H1 (cell line): ENCODE results near the gene MAGI2. TPM values are rescaled to one million over a fixed set of nuclear protein-coding genes. Genes with fewer than 3 reads are reported as not detected.

Source experiments
- CTCF ChIA-PET: fragments of 300-600 bp; sonication (Branson Sonifier 250); formaldehyde crosslinking; loops from one replicate; lab custom pipeline; 2021; ENCODE audit not compliant: partially characterized antibody; lab: Charles Lee
- POLR2A ChIA-PET: fragments of 300-600 bp; sonication (Branson Sonifier 250); formaldehyde crosslinking; loops from one replicate; lab custom pipeline; 2021; ENCODE audit warnings: inconsistent platforms; ENCODE audit not compliant: partially characterized antibody; lab: Charles Lee
- DNase-seq, 2 experiments: peaks; one replicate each; pipeline versions ENCODE4 v3.0.0 to v3.0.0-alpha.2; 2010 to 2022; ENCODE audit warnings: low spot score in 2 of 2, low read depth in 1 of 2, mixed read lengths in 1 of 2
- FAIRE-seq: peaks from 2 replicates; lab custom pipeline; 2011; peaks lifted over from hg19 to GRCh38; lab: Jason Lieb, UNC
- H2AFZ ChIP-seq: 2 replicates; pipeline ENCODE4 v1.8.1; 2012; ENCODE audit warnings: low read length, inconsistent platforms
- H2AK5ac ChIP-seq: 2 replicates; pipeline ENCODE4 v1.6.1; 2013; ENCODE audit warnings: low read depth, low read length
- H2BK120ac ChIP-seq: replicated peaks from 2 replicates; pipeline ENCODE3; 2013; ENCODE audit warnings: low read depth, low read length, inconsistent platforms
- H2BK12ac ChIP-seq: 2 replicates; pipeline ENCODE4 v1.6.1; 2013; ENCODE audit warnings: low read depth, low read length
- H2BK15ac ChIP-seq: 2 replicates; pipeline ENCODE4 v1.6.1; 2013; ENCODE audit warnings: low read length
- H2BK20ac ChIP-seq: 2 replicates; pipeline ENCODE4 v1.6.1; 2013; ENCODE audit warnings: low read length
- H2BK5ac ChIP-seq: 2 replicates; pipeline ENCODE4 v1.6.1; 2013; ENCODE audit warnings: low read depth, low read length
- H3K14ac ChIP-seq: 2 replicates; pipeline ENCODE4 v1.6.1; 2013; ENCODE audit warnings: inconsistent platforms; ENCODE audit not compliant: insufficient read length
- H3K18ac ChIP-seq: 2 replicates; pipeline ENCODE4 v1.6.1; 2013; ENCODE audit warnings: low read length; ENCODE audit errors: extremely low read depth
- H3K23ac ChIP-seq: 2 replicates; pipeline ENCODE4 v1.6.1; 2013; ENCODE audit warnings: inconsistent platforms; ENCODE audit not compliant: insufficient read length
- H3K23me2 ChIP-seq: 2 replicates; pipeline ENCODE4 v1.6.1; 2013; ENCODE audit warnings: low read depth, low read length
- H3K27ac ChIP-seq: 2 replicates; pipeline ENCODE4 v1.6.1; 2011; ENCODE audit warnings: low read depth, low read length, inconsistent platforms
- H3K27me3 ChIP-seq, 4 experiments: replicated peaks in 1 of 4; 1 replicate in 1 of 4; 2 replicates in 3 of 4; pipeline versions ENCODE4 v1.6.1 to v1.8.1; 2011 to 2013; ENCODE audit warnings: low read length in 3 of 4, mild to moderate bottlenecking in 3 of 4, inconsistent platforms in 2 of 4, mixed read lengths in 2 of 4, moderate library complexity in 1 of 4; ENCODE audit not compliant: control insufficient read depth in 3 of 4, insufficient read depth in 3 of 4; ENCODE audit errors: extremely low read depth in 1 of 4
- H3K36me3 ChIP-seq, 4 experiments: 2 replicates each; pipeline versions ENCODE4 v1.6.1 to v1.8.1; 2011 to 2013; ENCODE audit warnings: mild to moderate bottlenecking in 4 of 4, low read length in 3 of 4, moderate library complexity in 2 of 4, control low read depth in 1 of 4, inconsistent platforms in 1 of 4; ENCODE audit not compliant: insufficient read depth in 4 of 4, control insufficient read depth in 2 of 4
- H3K4ac ChIP-seq: replicated peaks from 2 replicates; pipeline ENCODE3; 2013; ENCODE audit warnings: low read length, low read depth, mixed read lengths, inconsistent platforms; ENCODE audit not compliant: insufficient read length
- H3K4me1 ChIP-seq, 4 experiments: replicated peaks in 1 of 4; 1 replicate in 1 of 4; 2 replicates in 3 of 4; pipeline versions ENCODE4 v1.6.1 to v1.8.1; 2011 to 2013; ENCODE audit warnings: low read length in 3 of 4, inconsistent platforms in 2 of 4, mixed read lengths in 1 of 4; ENCODE audit not compliant: insufficient read depth in 4 of 4, control insufficient read depth in 3 of 4
- H3K4me2 ChIP-seq, 2 experiments: 2 replicates each; pipeline versions ENCODE4 v1.6.1 to v1.8.1; 2011 to 2013; ENCODE audit warnings: low read depth in 2 of 2, low read length in 2 of 2, control low read depth in 1 of 2, inconsistent platforms in 1 of 2, mild to moderate bottlenecking in 1 of 2; ENCODE audit not compliant: insufficient read depth in 1 of 2
- H3K4me3 ChIP-seq, 4 experiments: fragments of 200-600, 300-600 bp in 1 of 4; sonication (generic), shearing (Covaris generic), sonication (Bioruptor Twin) in 1 of 4; 2 replicates each; pipeline versions ENCODE4 v1.5.1 to v1.8.1; 2011 to 2016; ENCODE audit warnings: low read length in 4 of 4, low read depth in 3 of 4, control low read depth in 2 of 4, inconsistent platforms in 2 of 4, mild to moderate bottlenecking in 2 of 4, mixed read lengths in 1 of 4, moderate library complexity in 1 of 4; ENCODE audit not compliant: insufficient read depth in 2 of 4; ENCODE audit errors: extremely low read depth in 1 of 4
- H3K56ac ChIP-seq: replicated peaks from 2 replicates; pipeline ENCODE3; 2013; ENCODE audit warnings: low read depth, mild to moderate bottlenecking, mixed read lengths, low read length, inconsistent platforms; ENCODE audit not compliant: insufficient read length
- H3K79me1 ChIP-seq: 2 replicates; pipeline ENCODE4 v1.6.1; 2013; ENCODE audit warnings: low read depth, low read length, control low read depth
- H3K79me2 ChIP-seq, 2 experiments: 2 replicates each; pipeline versions ENCODE4 v1.6.1 to v1.8.1; 2012 to 2013; ENCODE audit warnings: low read length in 2 of 2, mild to moderate bottlenecking in 2 of 2, inconsistent platforms in 1 of 2; ENCODE audit not compliant: insufficient read depth in 2 of 2, control insufficient read depth in 1 of 2
- H3K9ac ChIP-seq, 4 experiments: replicated peaks in 1 of 4; 1 replicate in 1 of 4; 2 replicates in 3 of 4; pipeline versions ENCODE4 v1.6.1 to v1.8.1; 2011 to 2013; ENCODE audit warnings: low read depth in 3 of 4, low read length in 3 of 4, control low read depth in 2 of 4, mild to moderate bottlenecking in 2 of 4, moderate library complexity in 2 of 4, inconsistent platforms in 1 of 4; ENCODE audit errors: extremely low read depth in 1 of 4
- H3K9me3 ChIP-seq, 2 experiments: 2 replicates each; pipeline versions ENCODE4 v1.6.1 to v1.8.1; 2012 to 2013; ENCODE audit warnings: mild to moderate bottlenecking in 2 of 2, moderate library complexity in 2 of 2, control low read depth in 1 of 2, inconsistent platforms in 1 of 2, low read depth in 1 of 2, low read length in 1 of 2, mixed read lengths in 1 of 2; ENCODE audit not compliant: insufficient read depth in 2 of 2
- H4K20me1 ChIP-seq, 2 experiments: replicated peaks in 1 of 2; 2 replicates each; pipeline versions ENCODE3 to v1.8.1; 2011 to 2013; ENCODE audit warnings: inconsistent platforms in 2 of 2, low read length in 2 of 2, mild to moderate bottlenecking in 1 of 2; ENCODE audit not compliant: insufficient read depth in 2 of 2, control insufficient read depth in 1 of 2
- H4K5ac ChIP-seq: 2 replicates; pipeline ENCODE4 v1.6.1; 2013; ENCODE audit warnings: low read length, low read depth, mixed read lengths, inconsistent platforms; ENCODE audit not compliant: insufficient read length
- H4K8ac ChIP-seq: 2 replicates; pipeline ENCODE4 v1.8.0; 2013; ENCODE audit warnings: mild to moderate bottlenecking, moderate library complexity, low read length, inconsistent platforms; ENCODE audit not compliant: insufficient read depth; ENCODE audit errors: extremely low read depth
- H4K91ac ChIP-seq: replicated peaks from 2 replicates; pipeline ENCODE3; 2013; ENCODE audit warnings: low read length, mixed read lengths, inconsistent platforms; ENCODE audit not compliant: insufficient read length
- BCL11A ChIP-seq, 2 experiments: IDR thresholded peaks; one replicate each; pipeline ENCODE4 v1.6.1; 2011; ENCODE audit warnings: low read depth in 2 of 2, low read length in 2 of 2, mild to moderate bottlenecking in 2 of 2
- CBX5 ChIP-seq: fragments of 300-800, 300-1000 bp; sonication (generic); IDR thresholded peaks from 2 replicates; pipeline ENCODE4 v1.7.1; 2016; ENCODE audit warnings: antibody characterized with exemption, low read length, low read depth
- GTF2F1 ChIP-seq: IDR thresholded peaks from 2 replicates; pipeline ENCODE4 v1.6.1; 2012; ENCODE audit warnings: low read depth, low read length, improper control_type of control experiment, borderline replicate concordance
- RNF2 ChIP-seq: fragments of 200-900, 300-1000 bp; sonication (generic); IDR thresholded peaks from 2 replicates; pipeline ENCODE4 v1.7.1; 2016; ENCODE audit warnings: borderline replicate concordance, low read depth, mild to moderate bottlenecking, antibody characterized with exemption, low read length; ENCODE audit not compliant: poor library complexity, severe bottlenecking; ENCODE audit errors: missing control alignments
- SIN3A ChIP-seq, 2 experiments: IDR thresholded peaks in 1 of 2; conservative IDR thresholded peaks in 1 of 2; 2 replicates each; pipeline ENCODE4 v1.6.1; 2011 to 2012; ENCODE audit warnings: low read length in 2 of 2, improper control_type of control experiment in 1 of 2, low read depth in 1 of 2, mild to moderate bottlenecking in 1 of 2
- TCF12 ChIP-seq: IDR thresholded peaks from 2 replicates; pipeline ENCODE4 v1.6.1; 2011; ENCODE audit warnings: low read depth, mild to moderate bottlenecking, low read length
- WGBS, 2 experiments: shearing (Covaris generic) in 1 of 2; methylation state at CpG; one replicate each; pipeline versions ENCODE4 v1.1.6 to v1.1.7; 2013 to 2015; ENCODE audit warnings: low lambda C conversion rate in 2 of 2, mixed read lengths in 2 of 2, inconsistent platforms in 1 of 2, low coverage in 1 of 2, missing lambda C conversion rate in 1 of 2; ENCODE audit not compliant: insufficient replicate concordance in 2 of 2, insufficient coverage in 1 of 2, insufficient read length in 1 of 2; ENCODE audit errors: extremely low coverage in 1 of 2, missing lambda C conversion rate in 1 of 2; 5-methylcytosine and 5-hydroxymethylcytosine counted together
- polyA plus RNA-seq, 7 experiments: library from polyadenylated mRNA; depleted of rRNA in 3 of 7; stranded (reverse) in 5 of 7; unstranded in 2 of 7; fragments of >200 nt in 5 of 7; fragments of 200-250 nt in 2 of 7; gene quantifications; 1 replicate in 5 of 7; 2 replicates in 1 of 7; 4 replicates in 1 of 7; pipeline versions ENCODE4 v1.2.1 to v1.2.3, GENCODE V29; 2011 to 2013; ENCODE audit warnings: missing spikeins in 2 of 7, mixed read lengths in 2 of 7
- total RNA-seq: library from RNA; stranded (reverse); fragmentation: NEBNext Ultra II Directional; extraction: Animal tissue kit (Norgen Biotek cat#: 25700); gene quantifications from 2 replicates; pipeline ENCODE4 v1.2.1, GENCODE V29; 2021
- TF ChIP-seq, protein P1 (sequence below): IDR thresholded peaks from 2 replicates; pipeline ENCODE4 v1.6.1; 2011; ENCODE audit warnings: low read length, improper control_type of control experiment

Gene MAGI2
- total and polyA plus RNA-seq, 2 of the 8 experiments (the other 6 are each of a cell fraction or from before 2014, with no cell fraction given), result 6.0 to 27.3 TPM

DNA sequence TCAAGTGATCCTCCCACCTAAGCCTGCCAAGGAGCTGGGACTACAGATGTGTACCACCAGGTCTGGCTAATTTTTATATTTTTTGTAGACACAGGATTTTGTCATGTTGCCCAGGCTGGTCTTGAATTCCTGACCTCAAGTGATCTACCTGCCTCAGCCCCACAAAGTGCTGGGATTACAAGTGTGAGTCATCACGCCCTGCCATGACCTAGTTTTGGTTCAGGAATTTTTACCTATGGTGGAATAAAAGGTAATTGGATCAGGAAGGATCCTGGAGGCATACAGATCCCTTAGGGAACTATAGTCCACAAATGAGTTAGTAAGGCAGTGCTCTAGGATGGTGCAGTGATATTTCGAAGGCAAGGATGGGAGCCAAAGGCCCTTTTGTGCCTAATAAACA is 937.0 kb downstream of the MAGI2 start:
- H2BK15ac ChIP-seq, result no peak overlapping the region
- ChIA-PET CTCF (no interaction called here), POLR2A (no interaction called here)
- H3K79me1 ChIP-seq, result no peaks in the 10 kb centered on the region
- H3K27ac ChIP-seq, result no peak overlapping the region
- no peaks in the 10 kb centered on the region for H3K27me3 ChIP-seq
- no peak overlapping the region for H3K4me3 ChIP-seq
- DNase-seq (no peak), FAIRE-seq (no peak)
- peaks cover 0 to 4% (median 1%) of the 10 kb centered on the region in 4 experiments; a peak in 4 of 7 replicates for H3K4me1 ChIP-seq
- no peak overlapping the region for H3K14ac ChIP-seq
- no peak overlapping the region for H3K9ac ChIP-seq
- no peak overlapping the region for H2BK20ac ChIP-seq
- H3K36me3 ChIP-seq, result peaks cover 0 to 2% (median 0%) of the 10 kb centered on the region in 4 experiments; a peak in 1 of 8 replicates
- H4K5ac ChIP-seq, result no peak overlapping the region
- no peaks in the 10 kb centered on the region for H4K20me1 ChIP-seq
- no peak overlapping the region for H3K56ac ChIP-seq
- H4K8ac ChIP-seq, result no peak overlapping the region
- H3K4me2 ChIP-seq, result no peak overlapping the region
- no peak overlapping the region for H3K23ac ChIP-seq
- 0 out of 2 replicates have a peak overlapping the region, but pooled peaks have one; percentile 7 for H2BK5ac ChIP-seq
- no peak overlapping the region for H3K18ac ChIP-seq
- H2AFZ ChIP-seq, result no peak overlapping the region
- WGBS, 2 experiments, result 74% methylated on average over 2 of the region's 2 CpGs; no CpG with 5 or more reads in 1 of the 2 experiments
- no peak overlapping the region for H2BK120ac ChIP-seq
- no peaks in the 10 kb centered on the region for H3K9me3 ChIP-seq
- no peak overlapping the region for H2AK5ac ChIP-seq
- no peaks in the 10 kb centered on the region for H3K79me2 ChIP-seq
- H4K91ac ChIP-seq, result no peak overlapping the region
- no peak overlapping the region for H2BK12ac ChIP-seq
- H3K23me2 ChIP-seq, result no peaks in the 10 kb centered on the region
- H3K4ac ChIP-seq, result no peak overlapping the region
- TF ChIP-seq TCF12 (no peak), SIN3A (conservative IDR thresholded peaks at IDR 0.05 in 1 of 2, IDR thresholded peaks at IDR 0.05 in 1 of 2; ENCODE audit: low read depth in 1 of 2, low read length in 2 of 2) (no peak), RNF2 (no peak), GTF2F1 (no peak), BCL11A (IDR thresholded peaks at IDR 0.05; ENCODE audit: low read depth in 2 of 2, low read length in 2 of 2) (no peak), CBX5 (no peak)
- TF ChIP-seq, protein P1, sequence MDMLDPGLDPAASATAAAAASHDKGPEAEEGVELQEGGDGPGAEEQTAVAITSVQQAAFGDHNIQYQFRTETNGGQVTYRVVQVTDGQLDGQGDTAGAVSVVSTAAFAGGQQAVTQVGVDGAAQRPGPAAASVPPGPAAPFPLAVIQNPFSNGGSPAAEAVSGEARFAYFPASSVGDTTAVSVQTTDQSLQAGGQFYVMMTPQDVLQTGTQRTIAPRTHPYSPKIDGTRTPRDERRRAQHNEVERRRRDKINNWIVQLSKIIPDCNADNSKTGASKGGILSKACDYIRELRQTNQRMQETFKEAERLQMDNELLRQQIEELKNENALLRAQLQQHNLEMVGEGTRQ, result no peak
